Midbrain (tissue), 1 donor: ENCODE data around the gene CACNA2D3.

Experiments
- DNase-seq: peaks from one replicate; lab custom pipeline; 2025; lab: John Stamatoyannopoulos, UW

Gene CACNA2D3

DNA sequence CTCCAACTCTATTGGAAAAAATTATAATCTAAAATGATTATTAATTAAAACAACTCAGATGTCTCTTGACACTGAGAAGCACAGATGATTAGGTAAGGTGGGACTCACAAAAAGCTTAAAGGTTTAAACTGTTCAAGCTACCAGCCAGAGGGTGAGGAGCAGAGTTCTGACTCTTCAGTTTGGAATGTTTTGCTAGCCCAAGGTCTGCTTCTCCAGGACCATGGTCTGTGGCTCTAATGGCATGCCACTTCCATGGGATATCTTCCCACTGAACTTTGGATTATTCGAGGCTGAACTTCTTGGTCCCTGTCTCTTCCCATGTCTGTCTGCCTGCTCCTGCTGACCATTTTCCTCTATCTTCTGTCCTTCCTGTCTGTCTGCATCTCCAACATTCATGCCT lies 49.2 kb downstream of the CACNA2D3 start:
- no peak for DNase-seq

DNA sequence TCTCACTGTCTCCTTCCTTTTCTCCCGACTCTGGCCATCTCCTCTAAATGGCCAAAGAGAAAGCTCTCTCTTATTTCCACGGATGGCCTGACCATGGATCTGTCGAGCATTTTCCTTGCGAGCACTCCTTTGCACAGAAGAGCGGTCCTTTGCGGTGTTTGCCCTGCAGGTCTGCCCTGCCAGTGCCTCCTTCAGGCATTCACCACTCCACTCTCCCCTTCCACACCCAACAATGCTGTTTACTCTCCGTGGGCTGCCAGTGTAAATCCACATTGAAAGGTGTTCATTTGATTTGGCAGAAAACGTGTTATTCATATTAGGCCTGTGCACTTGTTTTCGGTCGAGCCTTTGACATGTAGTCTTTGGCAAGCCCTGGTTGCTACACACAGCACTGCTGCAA lies 49.6 kb downstream of the CACNA2D3 start:
- no peak for DNase-seq

DNA sequence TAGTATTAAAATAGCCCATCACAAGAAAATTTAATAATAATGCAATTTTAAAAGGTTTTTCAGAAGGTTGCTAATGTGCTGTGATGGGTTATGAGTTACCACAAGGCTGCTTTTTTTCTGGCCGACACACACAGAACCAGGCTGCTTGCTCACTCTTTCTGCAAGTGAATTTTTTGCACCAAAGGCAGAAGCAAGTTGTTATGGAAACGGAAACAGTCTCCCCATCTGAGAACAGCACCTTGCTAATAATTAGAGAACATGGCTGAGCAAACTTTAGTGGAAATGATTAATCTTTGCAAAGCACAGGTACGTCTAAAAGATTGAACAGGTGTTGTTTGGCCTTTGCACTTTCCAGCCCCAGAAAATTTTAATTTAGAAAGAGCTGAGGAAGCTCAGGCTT lies 51.0 kb downstream of the CACNA2D3 start:
- no peak for DNase-seq

DNA sequence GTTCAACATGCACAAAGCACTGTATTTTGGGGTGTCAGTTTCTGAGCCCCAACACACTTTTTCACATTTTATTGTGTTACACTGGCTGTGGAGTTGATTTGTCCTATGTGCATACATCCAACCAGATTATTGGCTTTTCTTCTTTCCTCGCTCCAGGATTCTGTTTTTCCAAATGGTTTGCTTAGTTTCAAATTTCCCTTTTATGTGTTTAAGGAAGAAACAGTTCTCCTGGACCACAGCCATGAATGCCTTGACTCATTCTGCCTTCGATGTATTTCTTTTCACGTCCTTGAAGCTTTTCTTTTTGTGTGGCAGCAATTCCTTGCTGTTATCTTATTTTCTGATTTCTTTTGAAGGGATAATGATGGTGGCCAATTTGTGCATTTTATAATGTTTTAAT lies 53.8 kb downstream of the CACNA2D3 start:
- no peak for DNase-seq

DNA sequence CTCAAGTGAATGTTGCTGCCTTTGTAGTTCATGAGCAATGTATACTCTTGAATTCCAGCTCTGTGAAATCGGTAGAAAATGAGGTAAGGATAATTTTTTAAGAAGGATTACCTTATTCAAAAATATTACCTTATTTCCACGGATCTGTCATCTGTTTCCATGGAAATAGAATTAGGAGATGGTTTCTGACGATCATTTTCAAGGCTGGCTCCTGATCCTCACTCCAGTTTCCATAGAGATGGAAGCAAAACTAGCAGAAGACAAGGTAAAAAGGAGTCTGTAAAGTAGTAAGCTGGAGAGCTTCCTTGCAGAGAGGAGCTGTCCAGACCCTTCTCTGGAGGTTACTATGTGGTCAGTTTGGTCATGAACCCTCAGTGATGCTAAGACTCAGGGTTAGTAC lies 55.5 kb downstream of the CACNA2D3 start:
- DNase-seq = no peak

DNA sequence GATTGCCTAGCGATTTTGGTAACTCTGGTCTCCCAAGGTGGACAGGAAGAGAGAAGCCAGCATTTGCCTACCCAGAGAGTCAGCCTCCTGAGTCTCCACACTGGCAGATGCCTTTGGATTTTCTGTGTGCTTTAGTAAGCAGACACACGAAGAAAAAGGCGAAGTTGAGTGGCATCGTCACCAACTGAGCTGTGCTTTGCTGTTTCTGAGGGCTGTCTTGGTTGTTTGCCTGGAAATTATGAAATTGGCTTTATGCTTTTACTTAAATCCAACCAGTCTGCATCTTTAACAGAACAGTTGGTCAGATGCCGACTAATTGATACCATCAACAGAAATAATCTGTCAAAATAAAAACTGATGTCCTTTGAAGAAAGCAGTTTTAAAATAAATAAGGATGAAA lies 56.0 kb downstream of the CACNA2D3 start:
- DNase-seq = no peak

DNA sequence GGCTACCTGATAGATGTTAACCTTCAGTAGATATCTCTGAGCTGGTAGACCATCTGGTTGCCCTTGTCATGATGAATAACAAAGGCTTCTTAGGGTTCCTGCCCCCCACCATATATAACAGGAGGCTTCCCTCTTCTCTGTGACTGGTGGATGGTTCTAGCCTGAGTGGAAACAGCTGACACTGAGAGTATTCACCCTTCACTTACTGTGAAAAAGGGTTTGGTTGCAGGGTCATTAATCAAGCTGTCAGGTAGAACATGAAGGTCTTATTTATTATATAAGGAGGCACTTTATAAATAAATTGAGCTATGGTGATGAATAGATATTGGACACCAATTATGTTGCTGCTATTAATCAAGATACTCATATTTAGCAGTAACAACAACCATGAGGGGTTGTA lies 58.6 kb downstream of the CACNA2D3 start:
- DNase-seq = no peak

DNA sequence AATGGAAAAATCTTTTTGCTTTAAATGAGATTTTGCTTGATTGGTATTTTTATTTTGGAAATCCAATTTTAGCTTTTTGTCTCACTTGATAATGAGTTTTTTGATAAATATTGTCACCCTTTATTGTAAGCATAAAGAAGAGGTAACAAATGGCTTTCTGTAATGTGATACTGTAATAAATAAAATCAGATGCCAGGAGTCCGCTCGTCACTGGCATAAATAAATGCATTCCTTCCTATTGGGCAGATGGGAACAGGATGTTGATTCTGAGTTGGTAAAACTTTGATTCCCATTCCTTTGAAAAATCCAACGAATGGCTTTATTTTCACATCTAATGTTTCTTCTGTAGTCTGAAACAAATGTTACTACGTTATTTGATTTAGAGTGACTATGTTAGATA lies 59.9 kb downstream of the CACNA2D3 start:
- no peak for DNase-seq

DNA sequence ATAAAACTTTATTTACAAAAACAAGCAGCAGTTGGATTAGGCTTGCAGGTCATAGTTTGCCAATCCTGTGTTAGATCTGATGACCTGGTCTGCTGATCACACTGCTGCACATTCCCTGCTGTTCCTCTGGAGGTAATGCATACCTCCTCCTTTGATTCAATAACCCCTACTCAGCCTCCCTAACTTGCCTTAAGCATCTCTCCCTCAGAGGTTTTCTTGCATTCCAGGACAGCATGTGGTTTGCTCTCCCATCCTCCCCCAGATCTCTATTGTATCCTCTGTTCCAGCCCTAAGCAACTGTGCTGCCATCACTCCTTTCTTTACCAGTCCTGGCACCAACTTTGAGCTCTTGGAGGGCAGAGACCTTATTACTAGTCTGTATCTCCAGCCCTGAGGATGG lies 63.4 kb downstream of the CACNA2D3 start:
- no peak for DNase-seq

DNA sequence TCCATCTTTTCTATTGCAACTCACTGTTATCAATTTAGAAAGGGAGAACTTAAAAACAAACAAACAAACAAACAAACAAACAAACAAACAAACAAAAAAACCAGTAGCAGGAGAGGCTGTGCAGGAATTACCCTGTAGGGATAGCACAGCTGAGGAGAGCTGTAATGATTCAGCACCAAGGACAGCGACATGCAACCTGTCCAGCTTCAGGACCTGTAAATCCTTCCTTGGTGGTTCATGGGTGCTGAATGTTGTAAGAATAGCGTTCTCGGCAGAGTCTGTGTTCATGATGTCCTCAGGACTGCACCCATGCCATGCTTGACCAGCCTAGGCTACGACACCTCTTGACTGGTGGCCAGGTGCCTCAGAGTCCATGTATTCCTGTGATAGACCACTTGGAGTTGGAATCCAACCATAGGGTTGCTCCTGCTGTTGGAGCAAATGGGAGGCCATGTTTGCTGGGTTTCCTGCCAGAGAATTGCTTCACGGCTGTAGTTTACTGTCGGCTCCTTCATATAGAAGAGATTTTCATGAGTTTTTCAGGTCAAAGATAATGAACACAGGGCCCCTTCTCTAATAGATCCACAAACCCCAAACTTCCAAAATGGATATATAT lies 65.9 kb downstream of the CACNA2D3 start:
- no peak for DNase-seq

DNA sequence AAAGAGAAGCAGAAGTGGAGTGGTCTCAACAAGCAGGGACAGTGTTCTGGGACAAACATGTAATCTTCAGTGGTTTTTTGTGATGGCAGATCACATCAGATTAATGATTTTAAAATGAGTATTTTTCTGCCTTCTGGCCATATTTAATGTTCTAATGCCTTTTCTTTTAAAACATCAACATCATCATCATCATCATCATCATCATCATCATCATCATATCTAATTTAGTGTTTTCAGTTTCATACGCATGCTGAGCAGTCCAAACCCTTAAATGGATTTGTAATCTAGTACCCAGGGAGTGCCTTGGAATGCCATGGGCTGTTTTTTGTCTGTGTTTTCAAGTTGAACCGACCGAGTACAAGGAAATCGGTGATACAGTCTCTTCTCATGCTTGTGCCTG lies 68.9 kb downstream of the CACNA2D3 start:
- no peak for DNase-seq

DNA sequence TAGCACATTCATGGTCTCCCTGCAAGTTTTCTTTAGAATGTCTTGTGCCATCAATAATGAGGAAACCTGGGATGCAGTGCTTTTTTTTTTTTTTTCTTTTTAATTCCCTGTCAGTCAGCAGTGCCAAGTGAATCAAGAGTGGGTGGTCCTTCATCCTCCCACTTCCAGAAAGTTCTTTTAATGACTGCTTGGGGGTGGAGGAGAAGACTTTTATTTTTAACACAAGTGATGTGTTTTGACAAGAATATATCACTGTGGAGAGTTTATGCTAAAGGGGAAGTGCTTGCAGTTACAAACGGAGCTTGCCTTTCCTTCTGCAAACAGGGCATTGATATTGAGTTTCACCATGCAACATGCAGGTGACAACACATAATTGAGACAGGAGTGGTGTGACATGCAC lies 69.7 kb downstream of the CACNA2D3 start:
- no peak for DNase-seq

DNA sequence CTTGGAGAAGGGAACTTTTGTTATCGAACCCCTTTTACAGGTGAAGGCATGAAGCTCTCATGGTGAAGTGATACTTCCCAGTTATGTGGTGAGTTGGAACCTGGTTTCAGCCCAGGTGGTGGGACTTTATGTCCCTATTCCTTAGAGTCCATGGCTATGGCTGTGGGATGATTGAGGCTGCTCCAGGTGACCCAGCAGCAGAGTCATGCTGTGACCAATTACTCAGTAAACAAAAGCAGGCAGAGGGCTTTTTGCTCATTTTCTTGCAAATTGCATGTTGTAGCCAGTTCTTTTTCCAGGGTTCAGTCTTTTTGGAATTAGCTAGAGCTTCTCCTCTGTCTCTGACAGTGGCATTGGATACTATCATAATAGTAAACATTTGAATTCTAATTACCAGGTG lies 70.7 kb downstream of the CACNA2D3 start:
- DNase-seq = no peak

DNA sequence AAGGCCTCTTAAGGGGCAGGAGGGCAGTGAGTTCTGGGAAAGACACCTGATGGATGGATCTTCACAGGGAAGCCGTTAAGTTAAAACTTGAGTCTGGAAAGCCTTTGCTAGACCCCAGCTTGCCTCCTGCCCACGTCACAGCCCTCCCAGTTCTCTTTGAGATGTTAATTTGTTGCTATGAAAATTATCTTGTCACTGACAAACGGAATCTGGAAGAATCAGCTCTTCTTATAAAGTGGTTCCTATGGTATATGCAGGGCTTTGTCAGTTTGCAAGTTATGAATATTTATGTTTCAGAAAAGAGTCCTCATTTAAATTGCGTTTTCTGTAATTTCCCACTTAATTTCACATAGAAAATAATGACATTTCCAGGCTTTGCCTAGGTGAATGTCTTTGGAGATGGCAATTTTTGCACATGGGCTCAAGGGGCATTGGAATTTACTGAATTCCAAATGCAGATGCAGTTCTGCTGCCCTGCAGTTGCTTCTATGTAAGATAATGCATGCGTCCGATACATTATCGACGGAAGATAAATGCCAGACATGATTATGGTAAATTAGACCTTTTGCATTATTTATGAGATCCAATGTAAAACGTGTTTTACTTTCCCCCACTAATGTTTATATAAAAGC lies 74.1 kb downstream of the CACNA2D3 start:
- no peak for DNase-seq

DNA sequence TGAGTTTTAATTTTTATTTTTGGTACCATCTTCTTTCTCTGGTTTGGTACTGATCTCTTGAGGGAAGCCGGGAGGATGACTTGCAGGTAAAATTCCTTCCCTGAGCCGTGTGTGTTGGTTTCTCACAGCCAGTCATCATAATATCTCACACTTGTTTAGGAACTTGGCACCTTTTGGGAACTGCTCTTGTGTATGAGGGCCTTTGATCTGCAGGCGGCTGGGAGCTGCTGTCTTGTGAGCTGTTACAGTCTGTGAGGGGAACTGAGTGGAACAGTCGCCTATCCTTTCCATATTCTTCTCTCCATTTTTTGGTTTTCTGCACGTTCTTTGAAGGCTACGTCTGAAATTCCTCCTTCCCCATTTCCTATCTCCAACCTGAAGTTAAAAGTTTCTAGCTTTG lies 75.2 kb downstream of the CACNA2D3 start:
- DNase-seq = no peak

DNA sequence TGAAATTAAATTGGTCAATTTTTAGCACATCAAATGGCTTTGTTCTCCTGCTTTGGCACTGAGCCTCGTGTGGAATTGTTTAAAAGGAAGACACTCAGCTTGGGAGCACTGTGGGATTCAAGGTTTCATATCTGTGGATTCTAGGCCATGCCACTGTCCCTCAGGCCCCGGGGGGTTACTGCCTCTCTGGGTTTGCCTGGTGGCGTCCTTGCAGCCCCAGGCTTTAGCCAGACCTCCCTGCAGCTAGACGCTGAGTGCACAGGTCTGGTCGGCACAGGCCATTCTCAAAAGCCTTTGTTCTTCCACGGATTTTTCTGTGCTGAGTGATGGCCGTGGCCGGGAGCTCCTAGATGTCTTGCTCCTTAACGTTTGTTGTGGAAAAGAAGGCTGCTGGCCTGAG lies 76.2 kb downstream of the CACNA2D3 start:
- DNase-seq = peak; percentile 8

DNA sequence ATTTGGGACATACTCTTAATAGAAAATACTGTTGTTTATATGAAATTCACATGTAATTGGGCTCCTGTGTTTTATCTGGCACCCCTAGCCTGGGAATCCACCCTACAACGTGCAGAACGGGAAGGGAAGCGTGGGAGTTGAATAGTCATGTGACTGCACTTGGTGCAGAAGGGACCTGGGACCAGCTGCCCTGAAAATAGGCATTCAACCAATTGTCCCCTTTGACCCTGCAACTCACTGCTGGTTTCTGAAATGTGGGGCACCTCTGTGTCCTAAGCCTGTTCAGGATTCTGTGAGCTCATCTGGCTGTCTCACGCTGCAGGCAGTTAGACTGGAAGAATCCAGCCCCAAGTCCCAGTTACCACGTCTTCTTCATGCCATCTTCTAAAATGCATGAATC lies 79.7 kb downstream of the CACNA2D3 start:
- DNase-seq = no peak

DNA sequence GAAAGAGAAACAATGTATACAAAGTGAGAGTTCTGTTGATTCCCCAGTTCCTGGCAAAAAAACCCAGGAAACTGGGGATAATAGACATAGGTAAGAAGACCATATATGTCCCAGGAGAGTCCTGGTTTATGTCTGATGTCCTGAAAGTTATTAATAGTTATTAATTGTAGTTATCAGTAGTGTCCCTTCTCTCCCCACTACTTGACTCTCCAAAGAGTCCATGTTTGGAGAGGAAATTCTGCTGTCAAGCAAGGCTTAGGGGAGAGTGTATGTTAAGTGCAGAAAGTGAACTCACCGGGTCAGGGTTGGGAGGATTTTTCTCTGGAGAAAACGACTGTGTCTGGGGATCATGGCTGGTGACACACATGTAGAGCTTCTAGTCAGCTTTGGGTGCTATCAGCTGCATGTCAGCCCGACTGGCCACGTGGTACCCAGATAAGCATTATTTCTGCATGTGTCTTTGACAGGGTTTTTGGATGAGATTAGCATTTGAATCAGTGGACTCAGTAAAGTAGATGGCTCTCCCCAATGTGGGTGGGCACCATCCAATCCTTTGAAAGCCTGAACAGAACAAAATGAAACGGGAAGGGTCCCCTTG lies 80.4 kb downstream of the CACNA2D3 start:
- DNase-seq = no peak

DNA sequence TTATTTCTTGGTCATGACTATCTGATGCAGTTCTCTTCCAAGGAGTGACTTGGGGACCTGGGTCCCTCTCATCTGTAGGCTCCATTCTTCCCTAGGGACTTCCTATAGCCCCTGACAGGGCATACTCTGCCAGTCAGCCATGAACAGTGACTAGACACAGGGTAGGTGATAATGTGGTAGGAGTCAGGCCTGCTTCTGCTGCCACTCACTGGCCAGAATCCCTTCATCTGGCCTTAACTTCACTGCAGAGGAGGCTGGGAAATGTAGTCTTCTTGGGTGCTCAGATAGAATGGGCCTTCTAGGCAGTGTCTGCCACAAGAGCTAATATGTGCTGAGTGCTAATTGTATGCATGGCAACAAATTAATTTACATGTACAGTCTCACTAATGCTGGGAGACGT lies 84.5 kb downstream of the CACNA2D3 start:
- DNase-seq = no peak

DNA sequence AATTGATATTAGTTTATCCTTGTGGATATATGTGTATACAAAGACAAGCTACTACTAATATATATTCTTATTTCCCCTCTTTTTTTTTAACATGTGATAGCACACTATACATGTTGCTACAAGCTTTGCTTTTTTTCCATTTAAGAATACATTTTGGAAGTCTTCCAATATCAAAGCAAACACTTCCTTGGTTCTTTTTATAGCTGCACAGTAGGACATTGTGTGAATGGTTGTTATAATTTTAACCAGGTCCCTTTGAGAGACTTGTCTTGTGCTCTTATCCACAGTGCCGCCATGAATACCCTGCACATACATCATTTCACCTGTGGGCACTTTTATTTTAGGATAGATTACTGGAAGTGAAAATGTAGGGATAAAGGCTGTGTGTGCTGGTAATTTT lies 88.7 kb downstream of the CACNA2D3 start:
- no peak for DNase-seq

DNA sequence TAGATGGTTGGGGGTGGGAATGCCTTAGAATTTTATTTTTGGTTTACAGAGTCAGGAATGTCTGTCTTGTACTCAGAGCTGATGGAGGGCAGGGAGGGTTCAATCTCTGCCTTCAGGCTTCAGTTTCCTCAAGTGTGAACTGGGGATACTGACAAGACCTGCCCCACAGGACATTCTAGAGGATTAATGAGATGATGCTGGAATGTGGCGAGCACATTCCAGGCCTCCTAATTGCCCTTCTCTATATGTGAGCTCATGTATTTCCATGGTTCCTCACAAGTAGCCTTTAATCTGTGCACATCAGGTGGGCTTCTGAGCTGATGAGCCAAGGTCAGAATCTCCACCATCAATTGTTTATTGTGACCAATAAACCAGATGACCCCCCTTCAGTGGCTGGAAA lies 90.4 kb downstream of the CACNA2D3 start:
- no peak for DNase-seq

DNA sequence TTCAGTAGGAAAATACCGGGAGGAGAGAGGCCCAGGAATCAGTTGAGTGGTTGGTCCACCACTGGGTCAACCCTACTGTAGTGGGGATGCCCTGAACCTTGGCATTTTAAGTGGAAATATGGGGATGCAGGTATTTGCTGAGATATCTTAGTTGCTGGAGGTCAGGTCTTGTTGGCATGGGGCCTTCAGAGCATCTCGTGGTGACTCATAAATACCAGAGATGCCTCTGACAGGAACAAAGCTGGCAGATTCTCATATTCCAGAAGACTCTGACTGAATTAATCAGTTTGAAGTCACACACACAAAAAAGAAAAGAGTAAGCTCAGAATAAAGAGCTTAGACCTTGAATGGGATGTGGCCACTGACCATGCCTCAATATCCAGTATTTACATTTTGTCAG lies 91.6 kb downstream of the CACNA2D3 start:
- no peak for DNase-seq

DNA sequence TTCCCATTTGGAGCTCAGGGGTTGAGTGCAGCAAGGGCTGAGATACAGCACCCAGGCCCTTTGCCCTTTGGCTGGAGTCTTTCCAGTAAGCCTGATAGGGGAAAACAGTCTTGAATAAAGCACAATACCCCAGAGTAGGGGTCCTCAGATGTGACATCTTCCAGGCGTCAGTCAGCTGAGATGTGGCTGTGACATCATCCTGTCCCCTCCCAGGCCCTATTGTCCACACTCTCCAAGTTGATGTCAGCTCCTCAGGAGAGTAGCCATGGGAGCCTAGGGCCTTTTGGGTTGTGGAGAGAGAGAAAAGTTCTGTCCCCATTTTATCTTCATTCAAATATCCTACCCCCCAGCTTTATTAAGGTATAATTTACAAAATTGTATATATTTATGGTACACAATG lies 92.5 kb downstream of the CACNA2D3 start:
- no peak for DNase-seq

DNA sequence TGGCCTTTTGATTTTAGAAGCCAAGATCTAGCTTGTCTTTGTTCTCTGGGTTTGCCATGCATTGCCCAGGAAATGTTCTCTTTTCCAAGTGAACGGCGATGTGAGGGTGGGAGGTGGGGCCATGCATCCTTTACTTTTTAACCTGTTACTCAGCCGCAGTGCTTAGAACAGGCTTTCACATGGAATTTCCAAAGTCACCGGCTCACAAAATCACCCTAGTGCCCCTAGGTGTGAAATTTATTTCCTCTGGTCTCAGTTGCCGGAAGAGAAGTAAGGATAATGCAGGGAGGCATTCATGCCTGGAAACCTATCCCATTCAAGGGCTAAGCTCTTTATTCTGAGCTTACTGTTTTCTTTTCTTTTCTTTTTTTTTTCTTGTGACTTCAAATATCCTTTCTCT lies 93.2 kb downstream of the CACNA2D3 start:
- no peak for DNase-seq
